ENCODE measurements around the gene ICAM2.
"Not testable (repeated sequence)": the region's sequence is repeated elsewhere in the genome, so short reads cannot be mapped to it uniquely, and the experiment has no call there.

The ICAM2 gene

GRCh38 chr17:64016231-64016784, 4.1 kb downstream of the ICAM2 start:
- in situ Hi-C loops (cut with MboI; ENCODE audit: low sequenced_read_pairs) = no loop called here

DNA sequence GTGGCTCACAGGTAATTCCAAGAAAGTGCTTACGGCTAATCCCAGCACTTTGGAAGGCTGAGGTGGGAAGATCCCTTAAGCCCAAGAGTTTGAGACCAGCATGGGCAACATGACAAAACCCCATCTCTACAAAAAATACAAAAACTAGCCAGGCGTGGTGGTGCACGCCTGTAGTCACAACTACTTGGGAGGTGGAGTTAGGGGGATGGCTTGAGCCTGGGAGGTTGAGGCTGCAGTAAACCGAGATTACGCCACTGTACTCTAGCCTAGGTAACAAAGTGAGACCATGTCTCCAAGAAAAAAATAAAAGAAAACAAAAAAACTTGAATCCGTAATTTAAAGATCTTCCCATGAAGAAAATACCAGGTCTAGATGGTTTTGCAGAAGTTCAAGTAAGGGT, 5.0 kb downstream of the ICAM2 start:
- in situ Hi-C loops (cut with MboI; ENCODE audit: low sequenced_read_pairs) = no loop called here

- in situ Hi-C loops (cut with MboI; ENCODE audit: low sequenced_read_pairs) = no loop called here
Measured at GRCh38 chr17:64009571-64010402, 10.6 kb downstream of the ICAM2 start.

GRCh38 chr17:64008830-64009229, 11.6 kb downstream of the ICAM2 start:
- in situ Hi-C loops (cut with MboI; ENCODE audit: low sequenced_read_pairs) = no loop called here

DNA sequence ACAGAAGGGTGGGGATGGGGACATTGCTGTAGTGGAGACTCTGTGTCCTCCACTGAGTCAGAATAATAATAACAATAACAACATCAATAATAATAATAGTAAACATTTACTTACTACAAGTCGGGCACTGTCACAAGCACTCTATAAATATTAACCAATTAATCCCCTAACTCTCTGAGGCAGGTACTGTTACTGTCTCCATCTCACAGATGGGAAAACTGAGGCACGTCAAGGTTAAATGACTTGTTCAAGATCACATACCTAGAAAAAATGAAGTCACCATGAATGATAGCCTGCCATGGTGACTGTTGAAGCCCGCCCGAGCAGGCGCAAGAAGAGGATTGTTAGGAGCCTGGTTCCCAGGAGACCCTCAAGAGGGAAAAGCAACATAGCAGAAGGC, 12.1 kb downstream of the ICAM2 start:
- in situ Hi-C loops (cut with MboI; ENCODE audit: low sequenced_read_pairs) = no loop called here

DNA sequence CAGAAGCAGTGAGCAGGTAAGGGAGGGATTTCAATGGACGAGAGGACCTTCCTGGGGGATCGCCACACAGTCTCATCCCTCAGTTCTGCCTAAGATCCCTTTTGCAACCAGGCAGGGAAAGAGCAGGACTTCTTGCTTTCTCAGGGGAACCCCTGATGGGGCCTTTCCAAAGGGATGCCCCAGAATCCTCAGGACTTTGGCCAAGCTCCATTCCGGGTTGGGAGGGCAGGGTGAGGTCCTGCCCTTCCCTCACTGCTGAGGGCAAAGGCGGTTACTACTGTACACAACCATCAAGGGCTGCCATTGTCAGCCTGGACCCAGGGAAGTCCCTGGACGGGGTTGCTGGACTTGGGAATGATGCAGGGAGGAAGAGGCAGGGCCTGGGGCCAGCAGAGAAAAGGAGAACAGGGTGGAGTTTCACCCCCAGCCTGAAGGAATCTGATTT, 12.6 kb downstream of the ICAM2 start:
- in situ Hi-C loops (cut with MboI; ENCODE audit: low sequenced_read_pairs) = no loop called here

DNA sequence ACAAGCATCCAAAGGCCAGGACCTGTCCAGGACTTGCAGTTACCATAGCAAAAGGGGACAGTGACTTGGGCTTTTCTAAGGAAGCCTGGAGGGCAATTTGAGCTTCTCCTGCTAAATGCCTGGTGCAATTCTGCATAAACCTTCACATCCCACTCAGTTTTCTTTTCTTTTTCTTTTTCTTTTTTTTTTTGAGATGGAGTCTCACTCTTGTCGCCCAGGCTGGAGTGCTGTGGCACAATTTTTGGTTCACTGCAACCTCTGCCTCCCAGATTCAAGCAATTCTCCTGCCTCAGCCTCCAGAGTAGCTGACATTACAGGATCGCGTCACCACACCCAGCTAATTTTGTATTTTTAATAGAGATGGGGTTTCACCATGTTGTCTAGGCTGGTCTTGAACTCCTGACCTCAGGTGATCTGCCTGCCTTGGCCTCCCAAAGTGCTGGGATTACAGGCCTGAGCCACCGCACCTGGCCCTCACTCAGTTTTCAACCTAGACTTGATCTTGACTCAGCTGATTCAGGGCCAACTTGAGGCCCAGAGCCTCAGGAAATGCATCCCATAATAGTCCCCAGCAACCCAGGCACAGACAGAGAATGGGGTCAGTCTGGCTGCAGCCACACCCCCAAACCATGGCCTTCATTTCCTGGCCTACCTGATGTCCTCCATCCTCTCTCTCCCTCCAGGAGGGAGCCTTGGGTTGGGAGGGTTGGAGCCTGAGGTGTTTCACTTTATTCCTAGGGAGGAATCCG, 13.2 kb downstream of the ICAM2 start:
- in situ Hi-C loops (cut with MboI; ENCODE audit: low sequenced_read_pairs) = not testable (repeated sequence)

DNA sequence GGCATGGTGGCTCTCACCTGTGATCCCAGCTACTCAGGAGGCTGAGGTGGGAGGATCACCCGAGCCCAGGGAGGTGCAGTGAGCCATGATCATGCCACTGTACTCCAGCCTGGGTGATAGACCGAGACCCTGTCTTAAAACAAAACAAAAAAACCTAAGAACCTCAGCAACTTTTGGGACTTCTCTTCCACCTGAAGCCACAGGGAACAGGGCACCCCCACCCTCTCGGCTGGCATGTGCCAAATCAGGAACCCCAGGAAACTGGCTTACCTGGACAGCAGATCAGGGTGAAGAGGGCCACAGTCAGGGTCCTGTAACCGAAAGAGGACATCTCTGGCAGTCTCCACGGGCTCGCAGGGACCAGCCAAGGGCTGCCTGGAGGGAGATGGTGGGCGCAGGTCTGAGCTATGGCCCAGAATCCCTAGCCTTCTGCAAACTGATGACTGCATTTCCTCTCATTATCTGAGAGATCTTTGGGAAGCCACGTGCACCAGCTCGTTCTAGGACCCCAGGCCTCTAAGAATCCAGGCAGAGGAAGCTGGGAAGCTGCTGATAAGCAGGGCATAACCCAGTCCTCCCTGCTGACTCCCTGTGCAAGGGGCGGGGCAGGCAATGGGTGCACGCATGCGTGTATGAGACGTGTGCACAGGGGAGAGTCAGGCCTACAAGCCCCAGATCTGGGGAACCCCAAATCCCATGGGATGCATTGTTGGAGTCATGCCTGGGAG, 13.9 kb downstream of the ICAM2 start:
- in situ Hi-C loops (cut with MboI; ENCODE audit: low sequenced_read_pairs) = no loop called here

DNA sequence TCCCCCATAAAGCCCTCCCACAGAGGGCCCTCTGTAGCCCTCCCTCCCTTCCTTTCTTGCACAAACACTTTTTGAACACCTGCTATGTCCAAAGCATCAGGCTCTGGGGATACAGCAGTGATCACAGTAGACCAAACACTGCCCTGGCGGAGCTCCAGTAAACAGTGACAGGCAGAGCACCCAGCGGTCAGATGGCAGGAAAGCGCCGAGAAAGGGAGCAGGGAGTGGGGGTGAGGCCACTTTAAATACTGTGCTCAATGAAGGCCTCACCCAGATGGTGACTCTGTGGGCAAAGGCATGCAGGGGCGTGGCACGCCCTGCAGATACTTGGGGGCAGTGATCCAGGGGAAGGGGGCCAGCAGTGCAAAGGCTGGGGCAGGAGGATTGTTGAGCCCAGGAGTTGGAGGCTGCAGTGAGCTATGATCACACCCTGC, 14.7 kb downstream of the ICAM2 start:
- in situ Hi-C loops (cut with MboI; ENCODE audit: low sequenced_read_pairs) = no loop called here

GRCh38 chr17:64004903-64005733, 15.3 kb downstream of the ICAM2 start:
- in situ Hi-C loops (cut with MboI; ENCODE audit: low sequenced_read_pairs) = no loop called here

- in situ Hi-C loops (cut with MboI; ENCODE audit: low sequenced_read_pairs) = no loop called here
Measured at GRCh38 chr17:64004218-64004770, 16.1 kb downstream of the ICAM2 start.

DNA sequence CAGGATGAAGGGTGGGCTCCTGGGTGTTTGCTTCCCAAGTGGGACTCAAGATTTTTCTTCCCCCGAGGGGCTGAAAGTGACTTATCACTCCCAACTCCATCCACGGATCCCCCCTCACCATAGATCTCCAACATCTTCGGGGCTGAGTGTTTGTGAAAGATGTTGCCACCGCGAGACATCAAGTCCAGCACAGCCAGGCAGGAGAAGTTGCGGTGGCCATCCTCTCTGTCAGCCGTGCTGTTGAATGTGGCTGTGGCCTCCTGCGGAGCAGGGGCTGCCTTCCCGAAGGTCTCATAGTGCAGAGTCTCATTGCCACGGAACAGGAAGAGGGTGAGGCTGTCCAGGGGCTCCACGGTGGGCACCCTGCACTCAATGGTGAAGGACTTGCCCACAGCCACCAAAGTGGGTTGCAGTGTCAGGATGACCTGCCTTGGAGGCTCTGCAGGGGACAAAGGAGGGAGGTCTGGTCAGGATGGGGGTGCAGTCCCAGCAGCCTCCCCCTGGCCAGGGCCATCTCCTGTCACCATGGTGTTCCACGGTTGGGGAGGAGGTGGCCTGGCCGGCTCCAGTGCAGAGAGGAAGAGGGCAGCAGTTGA, 16.8 kb downstream of the ICAM2 start:
- in situ Hi-C loops (cut with MboI; ENCODE audit: low sequenced_read_pairs) = no loop called here

DNA sequence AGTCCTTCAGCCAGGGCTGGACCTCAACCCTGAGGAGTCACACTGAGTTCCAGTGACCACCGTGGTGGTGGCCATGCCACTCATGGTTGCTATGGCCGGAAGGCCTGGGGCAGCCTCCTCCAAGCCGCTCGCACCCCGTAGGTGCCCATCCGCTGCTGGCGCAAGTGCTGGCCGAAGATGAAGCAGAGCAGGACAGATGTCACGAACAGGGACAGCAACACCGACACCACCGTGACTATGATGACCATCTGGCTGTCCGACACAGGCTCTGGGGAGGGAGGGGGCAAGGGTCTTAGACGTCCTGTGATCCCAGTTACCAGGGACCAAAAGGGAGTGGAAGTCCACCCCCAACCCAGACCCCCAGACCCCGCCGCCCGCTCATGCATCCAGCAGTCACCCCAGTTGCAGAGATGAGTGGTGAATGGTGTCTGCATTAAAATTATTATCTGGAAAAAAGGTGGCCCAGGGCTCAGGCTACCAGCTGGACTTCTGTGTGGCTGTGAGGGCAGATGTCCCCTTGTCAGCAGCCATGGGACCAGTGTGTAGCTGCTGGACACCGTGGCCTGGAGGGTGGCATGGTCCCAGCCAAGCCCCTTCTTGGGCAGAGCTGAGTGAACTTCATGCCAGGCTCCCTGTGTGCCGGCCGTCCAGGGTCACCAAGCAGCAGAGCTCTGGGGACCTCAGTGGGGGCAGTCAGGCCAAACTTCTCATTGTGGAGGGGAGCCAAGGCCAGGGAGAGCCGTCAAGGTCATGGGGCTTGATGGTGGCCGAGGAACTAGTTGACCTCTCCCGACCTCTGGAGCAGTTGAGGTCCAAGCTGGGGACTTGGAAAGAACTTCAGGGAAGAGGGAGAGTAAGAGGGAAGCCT, 17.5 kb downstream of the ICAM2 start:
- in situ Hi-C loops (cut with MboI; ENCODE audit: low sequenced_read_pairs) = no loop called here

DNA sequence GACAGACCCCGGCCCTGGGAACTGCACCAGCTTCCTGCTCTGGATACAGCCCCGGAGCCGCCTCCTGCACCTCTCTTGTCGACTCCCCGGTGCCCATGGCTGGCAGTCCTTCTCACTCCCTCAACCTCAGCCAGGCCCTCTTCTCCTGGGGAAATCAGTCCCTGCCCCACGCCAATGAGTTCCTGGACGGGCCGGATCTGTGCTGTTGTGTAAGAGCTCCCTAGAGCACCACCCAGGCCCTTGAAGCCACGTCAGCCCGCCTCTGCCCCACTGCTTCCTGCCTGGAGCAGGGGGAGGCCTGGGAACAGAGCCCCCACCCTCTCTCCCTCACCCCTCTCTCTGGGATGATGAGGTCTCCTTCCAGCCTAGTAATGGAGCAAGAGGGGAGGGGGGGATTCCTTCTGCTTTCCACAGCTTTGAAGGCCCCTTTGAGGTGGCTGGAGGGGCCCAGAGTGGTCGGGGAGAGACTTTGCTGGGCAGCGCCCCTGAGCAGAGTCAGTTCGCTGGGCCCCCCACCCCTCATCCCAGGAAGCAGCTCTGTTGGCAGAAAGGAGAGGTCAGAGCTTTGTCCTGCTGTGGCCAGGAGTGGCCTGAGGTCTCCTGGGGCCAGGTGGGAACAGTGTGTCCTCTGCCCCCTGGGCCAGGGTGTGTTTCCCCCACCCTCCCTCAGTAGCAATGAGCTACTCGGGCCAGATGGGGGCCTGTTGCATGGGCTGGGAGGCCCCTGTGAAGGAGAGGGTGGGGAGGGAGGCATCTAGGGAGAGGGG, 18.5 kb downstream of the ICAM2 start:
- in situ Hi-C loops (cut with MboI; ENCODE audit: low sequenced_read_pairs) = no loop called here

- in situ Hi-C loops (cut with MboI; ENCODE audit: low sequenced_read_pairs) = no loop called here
Measured at GRCh38 chr17:64001091-64001579, 19.3 kb downstream of the ICAM2 start.

DNA sequence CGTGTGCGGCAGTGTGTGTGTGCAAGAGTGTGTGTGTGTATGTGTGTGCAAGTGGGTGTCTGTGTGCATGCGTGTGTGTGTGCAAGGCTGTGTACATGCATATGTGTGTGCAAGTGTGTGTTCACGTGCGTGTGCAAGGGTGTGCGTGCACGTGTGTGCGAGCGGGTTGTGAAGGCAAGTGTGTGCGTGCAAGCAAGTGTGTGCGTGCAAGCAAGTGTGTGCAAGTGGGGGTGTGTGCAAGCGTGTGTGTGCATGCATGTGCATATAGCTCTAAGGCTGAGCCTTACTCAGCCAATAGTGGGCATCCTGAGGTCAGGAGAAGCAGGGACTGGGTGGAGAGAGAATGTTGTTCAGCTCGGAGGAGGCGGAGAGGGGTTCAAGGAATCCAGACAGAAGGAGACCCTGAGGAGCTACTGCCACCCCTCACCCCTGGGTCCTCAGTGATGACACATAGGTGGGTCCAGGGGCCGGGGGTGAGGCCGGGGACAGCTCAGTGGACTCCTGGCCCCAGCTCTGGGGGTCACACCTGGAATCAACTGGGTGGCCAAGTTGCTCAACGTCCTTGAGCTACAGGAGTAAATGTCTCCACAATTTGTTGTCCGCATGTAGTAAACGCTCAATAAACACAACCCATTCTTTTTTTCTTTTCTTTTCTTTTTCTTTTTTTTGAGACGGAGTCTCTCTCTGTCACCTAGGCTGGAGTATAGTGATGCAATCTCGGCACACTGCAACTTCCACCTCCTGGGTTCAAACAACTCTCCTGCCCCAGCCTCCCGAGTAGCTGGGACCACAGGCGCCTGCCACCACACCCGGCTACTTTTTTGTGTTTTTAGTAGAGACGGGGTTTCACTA, 20.5 kb downstream of the ICAM2 start:
- in situ Hi-C loops (cut with MboI; ENCODE audit: low sequenced_read_pairs) = no loop called here

All from HL-60/S4 treated with phorbol 12-myristate 13-acetate at 8.2 ng/mL for 4 days and 3 days (cell line).